SK-N-SH (cell line): ENCODE results near the gene DOK7. TPM values are rescaled to one million over a fixed set of nuclear protein-coding genes. Genes with fewer than 3 reads are reported as not detected.

Experiments
- CTCF ChIA-PET: fragments of 300-600, 350-600 bp; formaldehyde crosslinking; extraction: SDS; loops from one replicate; lab custom pipeline; 2021; lab: Yijun Ruan, JAX
- POLR2A ChIA-PET: fragments of 350-600 bp; sonication (Branson Sonifier 250); formaldehyde crosslinking; extraction: SDS; loops from one replicate; lab custom pipeline; 2020; ENCODE audit warnings: antibody characterized with exemption, inconsistent platforms; lab: Yijun Ruan, JAX
- DNase-seq: peaks from one replicate; pipeline ENCODE4 v3.0.0; 2012
- H2AFZ ChIP-seq: fragments of 200-600 bp; sonication (generic); 2 replicates; pipeline ENCODE4 v1.8.1; 2016; ENCODE audit warnings: antibody characterized with exemption, mild to moderate bottlenecking, low read depth
- H3F3A ChIP-seq: fragments of 200-600 bp; sonication (generic); replicated peaks from 2 replicates; pipeline ENCODE3; 2016; ENCODE audit warnings: antibody characterized with exemption, mild to moderate bottlenecking; ENCODE audit not compliant: insufficient read depth
- H3K27ac ChIP-seq, 2 experiments: fragments of 200-500 bp in 1 of 2; fragments of 200-600 bp in 1 of 2; sonication (Bioruptor generic) in 1 of 2; sonication (generic), shearing (Covaris generic) in 1 of 2; 2 replicates each; pipeline versions ENCODE4 v1.5.1 to v1.6.1; 2014 to 2016; ENCODE audit warnings: low read depth in 2 of 2, inconsistent platforms in 1 of 2, low read length in 1 of 2, mild to moderate bottlenecking in 1 of 2, mixed read lengths in 1 of 2
- H3K27me3 ChIP-seq: fragments of 200-600 bp; sonication (generic), shearing (Covaris generic); 2 replicates; pipeline ENCODE4 v1.6.1; 2016; ENCODE audit warnings: mixed run types; ENCODE audit not compliant: insufficient read depth
- H3K36me3 ChIP-seq, 2 experiments: fragments of 200-500 bp in 1 of 2; fragments of 200-600 bp in 1 of 2; sonication (Bioruptor generic) in 1 of 2; sonication (generic) in 1 of 2; replicated peaks in 1 of 2; 2 replicates each; pipeline versions ENCODE3 to v1.5.1; 2014 to 2016; ENCODE audit warnings: low read length in 1 of 2, mild to moderate bottlenecking in 1 of 2; ENCODE audit not compliant: insufficient read depth in 2 of 2, control insufficient read depth in 1 of 2
- H3K4me1 ChIP-seq, 2 experiments: fragments of 200-500 bp in 1 of 2; fragments of 200-600 bp in 1 of 2; sonication (Bioruptor generic) in 1 of 2; sonication (generic), shearing (Covaris generic) in 1 of 2; 2 replicates each; pipeline versions ENCODE4 v1.5.1 to v1.6.1; 2014 to 2016; ENCODE audit warnings: low read depth in 1 of 2, low read length in 1 of 2, mixed run types in 1 of 2; ENCODE audit not compliant: insufficient read depth in 2 of 2, control insufficient read depth in 1 of 2
- H3K4me2 ChIP-seq: fragments of 200-600 bp; sonication (generic), shearing (Covaris generic); 2 replicates; pipeline ENCODE4 v1.6.1; 2017; ENCODE audit warnings: mixed run types
- H3K4me3 ChIP-seq, 2 experiments: fragments of 200-500 bp in 1 of 2; fragments of 200-600 bp in 1 of 2; sonication (Bioruptor generic) in 1 of 2; sonication (generic), shearing (Covaris generic) in 1 of 2; 2 replicates each; pipeline versions ENCODE4 v1.5.1 to v1.8.1; 2014 to 2016; ENCODE audit warnings: low read depth in 2 of 2, inconsistent platforms in 1 of 2, low read length in 1 of 2, mild to moderate bottlenecking in 1 of 2, mixed read lengths in 1 of 2, moderate library complexity in 1 of 2
- H3K79me2 ChIP-seq: fragments of 200-600 bp; sonication (generic); 2 replicates; pipeline ENCODE4 v1.8.1; 2017; ENCODE audit warnings: mild to moderate bottlenecking; ENCODE audit not compliant: insufficient read depth
- H3K9ac ChIP-seq: fragments of 200-600 bp; sonication (generic); 2 replicates; pipeline ENCODE4 v1.6.1; 2017; ENCODE audit warnings: mixed run types
- H3K9me2 ChIP-seq: fragments of 200-600 bp; sonication (generic); 2 replicates; pipeline ENCODE4 v1.6.1; 2017; ENCODE audit warnings: mixed run types
- H3K9me3 ChIP-seq: fragments of 200-600 bp; sonication (generic); 2 replicates; pipeline ENCODE4 v1.6.1; 2017; ENCODE audit warnings: mixed run types, mild to moderate bottlenecking, moderate library complexity
- H4K20me1 ChIP-seq: fragments of 200-600 bp; sonication (generic); 2 replicates; pipeline ENCODE4 v1.6.1; 2017; ENCODE audit warnings: mild to moderate bottlenecking, mixed run types; ENCODE audit not compliant: insufficient read depth
- EZH2phosphoT487 ChIP-seq: fragments of 200-600 bp; sonication (generic); IDR thresholded peaks from 2 replicates; pipeline ENCODE4 v1.6.1; 2017; ENCODE audit warnings: low read depth, mixed run types, mild to moderate bottlenecking, antibody characterized with exemption, moderate library complexity, borderline replicate concordance
- FOXM1 ChIP-seq: IDR thresholded peaks from 2 replicates; pipeline ENCODE4 v1.4.0; 2012; ENCODE audit warnings: low read depth, mild to moderate bottlenecking
- JUND ChIP-seq: IDR thresholded peaks from 2 replicates; pipeline ENCODE4 v1.4.0; 2012
- MEF2A ChIP-seq: IDR thresholded peaks from 2 replicates; pipeline ENCODE4 v1.4.0; 2012; ENCODE audit warnings: low read depth, borderline replicate concordance
- MXI1 ChIP-seq: IDR thresholded peaks from 2 replicates; pipeline ENCODE4 v1.6.1; 2012; ENCODE audit warnings: mild to moderate bottlenecking, low read depth, low read length, improper control_type of control experiment
- POLR2AphosphoS5 ChIP-seq: IDR thresholded peaks from 2 replicates; pipeline ENCODE4 v1.6.1; 2012; ENCODE audit warnings: low read depth, low read length
- RAD21 ChIP-seq: IDR thresholded peaks from 2 replicates; pipeline ENCODE4 v1.6.1; 2012; ENCODE audit warnings: mild to moderate bottlenecking, low read length
- RXRA ChIP-seq: IDR thresholded peaks from 2 replicates; pipeline ENCODE4 v1.4.0; 2012; ENCODE audit warnings: low read depth, mild to moderate bottlenecking, borderline replicate concordance
- SIN3A ChIP-seq: IDR thresholded peaks from 2 replicates; pipeline ENCODE4 v1.6.1; 2012; ENCODE audit warnings: low read depth, mild to moderate bottlenecking, low read length, moderate library complexity, borderline replicate concordance
- SMC3 ChIP-seq: IDR thresholded peaks from 2 replicates; pipeline ENCODE4 v1.6.1; 2012; ENCODE audit warnings: low read depth, low read length, improper control_type of control experiment
- TAF1 ChIP-seq: IDR thresholded peaks from 2 replicates; pipeline ENCODE4 v1.6.1; 2012; ENCODE audit warnings: low read depth, mild to moderate bottlenecking, low read length, moderate library complexity, borderline replicate concordance
- TCF12 ChIP-seq: IDR thresholded peaks from 2 replicates; pipeline ENCODE4 v1.4.0; 2012
- WGBS: methylation state at CpG from one replicate; pipeline ENCODE4 v1.1.6; 2017; ENCODE audit warnings: low lambda C conversion rate; 5-methylcytosine and 5-hydroxymethylcytosine counted together
- polyA plus RNA-seq, 3 experiments: library from polyadenylated mRNA; depleted of rRNA; stranded (reverse); fragments of >200 nt; gene quantifications; 2 replicates each; pipeline ENCODE4 v1.2.3, GENCODE V29; 2012
- TF ChIP-seq, protein P1 (sequence below): IDR thresholded peaks from 2 replicates; pipeline ENCODE4; 2012

The DOK7 gene
- polyA plus RNA-seq, 1 of the 3 experiments (the other 2 are of a cell fraction): not detected

DNA sequence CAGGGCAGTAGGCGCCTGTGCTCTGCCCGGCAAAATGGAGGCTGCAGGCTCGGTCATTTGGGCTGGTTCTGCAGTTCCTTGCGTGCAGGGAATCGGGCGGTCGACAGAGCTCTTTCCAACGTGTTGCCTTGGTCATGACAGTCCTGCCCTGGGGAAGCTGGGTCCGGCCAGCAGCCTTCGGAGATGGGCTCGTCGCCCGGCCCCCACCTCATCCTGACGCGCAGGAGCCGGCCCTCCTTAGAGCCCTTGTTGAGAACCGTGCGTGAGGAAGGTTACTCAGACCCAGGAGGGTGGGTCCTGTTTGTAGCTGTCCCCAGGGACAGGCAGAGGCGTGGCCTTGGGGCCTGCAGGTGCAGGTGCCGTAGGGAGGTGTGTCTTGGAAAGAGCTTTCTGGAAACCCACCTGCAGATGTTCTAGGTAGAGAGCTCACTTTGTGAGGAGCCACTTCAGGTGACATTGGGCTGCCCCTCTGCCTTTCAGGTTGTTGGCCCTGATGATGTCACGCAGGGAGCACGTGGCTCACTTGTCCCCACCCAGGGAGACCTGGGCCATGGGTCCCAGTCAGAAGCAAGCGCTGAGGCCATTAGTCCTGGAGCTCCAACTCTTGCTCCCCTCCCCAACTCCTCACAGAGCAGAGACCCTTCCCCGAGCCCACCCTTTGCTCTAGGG, 36.5 kb upstream of the DOK7 start:
- H3K27me3 ChIP-seq: no peaks in the 10 kb centered on the region
- no peak for TF ChIP-seq EZH2phosphoT487
- TF ChIP-seq MXI1: no peak
- no peak for TF ChIP-seq MEF2A
- TF ChIP-seq, all 33 proteins: peak for 0
- DNase-seq: no peak
- Histone ChIP-seq H3K9me2 (no peaks in the 10 kb centered on the region), H3K79me2 (no peaks in the 10 kb centered on the region), H3K36me3 (peaks cover 2 to 34% of the 10 kb centered on the region in 2 experiments), H3K9ac (no peak overlapping the region), H2AFZ (no peak overlapping the region), H3K9me3 (no peaks in the 10 kb centered on the region), H3F3A (no peaks in the 10 kb centered on the region), H3K4me2 (no peak overlapping the region), H4K20me1 (no peaks in the 10 kb centered on the region), H3K4me1 (no peaks in the 10 kb centered on the region), H3K27ac (no peak overlapping the region), H3K4me3 (no peak overlapping the region)
- CTCF ChIA-PET: interaction anchor here (1.1 to 2.7 kb wide), 3 partner anchors 17 to 80 kb away, joined by 3 to 15 read pairs (median 4); no protein-coding TSS in a partner anchor
- POLR2A ChIA-PET: no interaction called here
- WGBS: 100% methylated on average over 2 of the region's 24 CpGs

DNA sequence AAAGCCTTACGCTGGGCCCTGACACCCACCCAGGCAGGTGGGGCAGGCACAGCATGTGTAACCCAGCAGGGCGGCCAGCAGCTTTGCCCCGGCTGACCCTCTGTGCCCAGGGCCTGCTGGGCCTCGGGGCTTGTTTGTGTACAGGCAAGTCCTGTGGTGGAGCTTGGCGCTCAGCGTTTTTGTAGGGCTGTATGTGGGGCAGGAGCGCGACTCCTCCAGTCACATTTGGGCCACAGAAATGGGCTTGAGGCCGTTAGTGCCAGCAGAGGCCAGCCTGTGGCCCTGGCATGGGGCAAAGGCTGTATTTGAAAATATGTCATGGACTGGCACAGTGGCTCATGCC, 36.0 kb upstream of the DOK7 start:
- Histone ChIP-seq H3K4me1 (no peaks in the 10 kb centered on the region), H3K9me3 (no peaks in the 10 kb centered on the region), H3K9me2 (no peaks in the 10 kb centered on the region), H3F3A (no peaks in the 10 kb centered on the region), H2AFZ (no peak overlapping the region), H3K27ac (no peak overlapping the region), H4K20me1 (no peaks in the 10 kb centered on the region), H3K9ac (no peak overlapping the region), H3K4me2 (no peak overlapping the region), H3K27me3 (no peaks in the 10 kb centered on the region), H3K79me2 (no peaks in the 10 kb centered on the region), H3K4me3 (no peak overlapping the region), H3K36me3 (peaks cover 2 to 36% of the 10 kb centered on the region in 2 experiments)
- ChIA-PET CTCF (interaction anchor here (1.1 to 2.7 kb wide), 4 partner anchors 10 to 81 kb away, joined by 3 to 15 read pairs (median 4); no protein-coding TSS in a partner anchor), POLR2A (no interaction called here)
- no peak for DNase-seq
- 96% methylated on average over 8 of the region's 9 CpGs for WGBS
- TF ChIP-seq RXRA: no peak
- no peak for TF ChIP-seq TCF12
- TF ChIP-seq FOXM1: no peak
- no peak for TF ChIP-seq EZH2phosphoT487
- no peak for TF ChIP-seq POLR2AphosphoS5
- no peak for TF ChIP-seq JUND

DNA sequence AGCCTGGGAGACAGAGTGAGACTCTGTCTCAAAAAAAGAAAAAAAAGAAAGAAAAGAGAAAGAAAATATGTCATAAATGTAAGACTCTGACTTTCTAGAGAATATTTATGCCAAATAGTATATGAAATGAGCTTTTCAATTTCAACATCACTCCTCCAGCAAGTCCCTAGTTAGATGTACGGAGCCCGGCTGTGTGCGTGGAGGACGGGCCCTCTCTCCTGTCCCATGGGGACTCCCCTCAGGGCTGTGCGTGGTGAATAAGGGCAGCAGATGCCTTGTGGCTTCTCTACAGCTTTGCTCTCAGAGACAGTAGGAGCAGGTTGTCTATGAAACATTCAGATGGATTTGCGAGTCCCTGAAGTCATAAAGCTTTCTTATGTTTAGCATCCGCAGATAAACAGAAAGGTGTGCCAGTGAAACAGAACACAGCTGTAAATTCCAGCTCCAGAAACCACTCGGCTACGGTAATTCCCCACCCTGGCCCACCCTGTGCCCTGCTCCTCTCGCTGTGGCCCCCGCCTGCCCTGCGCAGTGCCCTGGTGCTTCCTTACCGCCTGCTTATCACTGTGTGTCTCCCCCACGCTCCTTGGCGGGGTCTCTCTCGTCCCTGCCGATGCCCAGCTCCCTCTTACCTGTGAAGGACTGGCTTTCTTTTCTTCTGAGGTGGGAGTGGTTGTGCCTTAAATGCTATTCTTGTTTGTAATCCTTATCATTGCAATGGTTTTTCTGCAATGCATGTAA, 35.2 kb upstream of the DOK7 start:
- no peak overlapping the region for H3K4me2 ChIP-seq
- H3K4me1 ChIP-seq: no peaks in the 10 kb centered on the region
- no peak overlapping the region for H2AFZ ChIP-seq
- ChIA-PET CTCF (interaction anchor here (1.1 to 2.7 kb wide), 3 partner anchors 10 to 82 kb away, joined by 3 to 15 read pairs (median 4); no protein-coding TSS in a partner anchor), POLR2A (no interaction called here)
- TF ChIP-seq, protein P1, sequence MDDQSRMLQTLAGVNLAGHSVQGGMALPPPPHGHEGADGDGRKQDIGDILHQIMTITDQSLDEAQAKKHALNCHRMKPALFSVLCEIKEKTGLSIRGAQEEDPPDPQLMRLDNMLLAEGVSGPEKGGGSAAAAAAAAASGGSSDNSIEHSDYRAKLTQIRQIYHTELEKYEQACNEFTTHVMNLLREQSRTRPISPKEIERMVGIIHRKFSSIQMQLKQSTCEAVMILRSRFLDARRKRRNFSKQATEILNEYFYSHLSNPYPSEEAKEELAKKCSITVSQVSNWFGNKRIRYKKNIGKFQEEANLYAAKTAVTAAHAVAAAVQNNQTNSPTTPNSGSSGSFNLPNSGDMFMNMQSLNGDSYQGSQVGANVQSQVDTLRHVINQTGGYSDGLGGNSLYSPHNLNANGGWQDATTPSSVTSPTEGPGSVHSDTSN: no peak
- TF ChIP-seq RAD21 (no peak), SIN3A (no peak), SMC3 (no peak), FOXM1 (no peak), TAF1 (no peak)
- WGBS: 98% methylated on average over 14 of the region's 17 CpGs
- H3K9me3 ChIP-seq: no peaks in the 10 kb centered on the region
- no peak overlapping the region for H3K27ac ChIP-seq
- no peaks in the 10 kb centered on the region for H3K27me3 ChIP-seq
- no peak overlapping the region for H3K9ac ChIP-seq
- H3F3A ChIP-seq: no peaks in the 10 kb centered on the region
- H3K4me3 ChIP-seq: no peak overlapping the region
- H3K9me2 ChIP-seq: no peaks in the 10 kb centered on the region
- H4K20me1 ChIP-seq: no peaks in the 10 kb centered on the region
- no peak for DNase-seq
- H3K79me2 ChIP-seq: no peaks in the 10 kb centered on the region
- peaks cover 2 to 31% of the 10 kb centered on the region in 2 experiments for H3K36me3 ChIP-seq
